Measurements from ENCODE around the gene FLCN.

DNA sequence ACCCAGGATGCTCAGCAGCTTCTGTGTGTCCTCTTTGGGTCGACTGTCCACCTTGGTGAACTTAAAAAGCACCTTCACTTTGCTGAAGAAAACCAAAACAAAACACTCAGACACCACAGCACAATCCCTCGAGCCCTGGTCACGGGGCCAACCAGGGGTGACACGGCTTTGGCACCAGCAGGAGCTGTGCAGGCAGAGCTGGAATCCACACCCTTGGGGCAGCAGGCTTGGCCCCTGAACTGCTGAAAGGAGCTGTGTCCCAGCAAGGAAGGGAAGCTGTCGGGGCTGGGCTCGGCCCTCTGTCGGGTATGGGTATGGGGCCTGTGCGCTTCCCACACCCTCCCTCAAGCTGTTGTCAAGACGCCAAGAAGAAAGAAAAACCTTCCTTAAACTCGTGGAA is 23.2 kb downstream of the FLCN start:
- TF ChIP-seq, protein P1, sequence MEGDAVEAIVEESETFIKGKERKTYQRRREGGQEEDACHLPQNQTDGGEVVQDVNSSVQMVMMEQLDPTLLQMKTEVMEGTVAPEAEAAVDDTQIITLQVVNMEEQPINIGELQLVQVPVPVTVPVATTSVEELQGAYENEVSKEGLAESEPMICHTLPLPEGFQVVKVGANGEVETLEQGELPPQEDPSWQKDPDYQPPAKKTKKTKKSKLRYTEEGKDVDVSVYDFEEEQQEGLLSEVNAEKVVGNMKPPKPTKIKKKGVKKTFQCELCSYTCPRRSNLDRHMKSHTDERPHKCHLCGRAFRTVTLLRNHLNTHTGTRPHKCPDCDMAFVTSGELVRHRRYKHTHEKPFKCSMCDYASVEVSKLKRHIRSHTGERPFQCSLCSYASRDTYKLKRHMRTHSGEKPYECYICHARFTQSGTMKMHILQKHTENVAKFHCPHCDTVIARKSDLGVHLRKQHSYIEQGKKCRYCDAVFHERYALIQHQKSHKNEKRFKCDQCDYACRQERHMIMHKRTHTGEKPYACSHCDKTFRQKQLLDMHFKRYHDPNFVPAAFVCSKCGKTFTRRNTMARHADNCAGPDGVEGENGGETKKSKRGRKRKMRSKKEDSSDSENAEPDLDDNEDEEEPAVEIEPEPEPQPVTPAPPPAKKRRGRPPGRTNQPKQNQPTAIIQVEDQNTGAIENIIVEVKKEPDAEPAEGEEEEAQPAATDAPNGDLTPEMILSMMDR (IDR thresholded peaks at IDR 0.05; ENCODE audit: insufficient read depth, low read length), result no peak
- TF ChIP-seq SPI1 (IDR thresholded peaks at IDR 0.05; ENCODE audit: borderline replicate concordance, low read depth), result no peak
- TF ChIP-seq, protein P2, sequence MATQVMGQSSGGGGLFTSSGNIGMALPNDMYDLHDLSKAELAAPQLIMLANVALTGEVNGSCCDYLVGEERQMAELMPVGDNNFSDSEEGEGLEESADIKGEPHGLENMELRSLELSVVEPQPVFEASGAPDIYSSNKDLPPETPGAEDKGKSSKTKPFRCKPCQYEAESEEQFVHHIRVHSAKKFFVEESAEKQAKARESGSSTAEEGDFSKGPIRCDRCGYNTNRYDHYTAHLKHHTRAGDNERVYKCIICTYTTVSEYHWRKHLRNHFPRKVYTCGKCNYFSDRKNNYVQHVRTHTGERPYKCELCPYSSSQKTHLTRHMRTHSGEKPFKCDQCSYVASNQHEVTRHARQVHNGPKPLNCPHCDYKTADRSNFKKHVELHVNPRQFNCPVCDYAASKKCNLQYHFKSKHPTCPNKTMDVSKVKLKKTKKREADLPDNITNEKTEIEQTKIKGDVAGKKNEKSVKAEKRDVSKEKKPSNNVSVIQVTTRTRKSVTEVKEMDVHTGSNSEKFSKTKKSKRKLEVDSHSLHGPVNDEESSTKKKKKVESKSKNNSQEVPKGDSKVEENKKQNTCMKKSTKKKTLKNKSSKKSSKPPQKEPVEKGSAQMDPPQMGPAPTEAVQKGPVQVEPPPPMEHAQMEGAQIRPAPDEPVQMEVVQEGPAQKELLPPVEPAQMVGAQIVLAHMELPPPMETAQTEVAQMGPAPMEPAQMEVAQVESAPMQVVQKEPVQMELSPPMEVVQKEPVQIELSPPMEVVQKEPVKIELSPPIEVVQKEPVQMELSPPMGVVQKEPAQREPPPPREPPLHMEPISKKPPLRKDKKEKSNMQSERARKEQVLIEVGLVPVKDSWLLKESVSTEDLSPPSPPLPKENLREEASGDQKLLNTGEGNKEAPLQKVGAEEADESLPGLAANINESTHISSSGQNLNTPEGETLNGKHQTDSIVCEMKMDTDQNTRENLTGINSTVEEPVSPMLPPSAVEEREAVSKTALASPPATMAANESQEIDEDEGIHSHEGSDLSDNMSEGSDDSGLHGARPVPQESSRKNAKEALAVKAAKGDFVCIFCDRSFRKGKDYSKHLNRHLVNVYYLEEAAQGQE (IDR thresholded peaks at IDR 0.05; ENCODE audit: insufficient replicate concordance, low read depth), result no peak
